Sciatic nerve (tissue), 2 donors: ENCODE data around the gene PRKD3. TPM values are rescaled to one million over a fixed set of nuclear protein-coding genes. Genes with fewer than 3 reads are reported as not detected.

Experiments used
- ATAC-seq: fragments of 200-7000 bp; cut with Tn5 transposase; one replicate; pipeline ENCODE4 v1.9.1; 2020; ENCODE audit warnings: mild to moderate bottlenecking, moderate library complexity
- DNase-seq: peaks from one replicate; pipeline ENCODE4 v3.0.0-alpha.2; 2020; ENCODE audit warnings: low spot score
- intact Hi-C: fragments of 100-400 bp; cut with DNase I; formaldehyde crosslinking; loops from one replicate; pipeline ENCODE4 v1.14.2; 2022
- total RNA-seq: library from RNA; stranded (reverse); fragmentation: NEBNext Ultra II Directional; extraction: Animal tissue kit (Norgen Biotek cat#: 25700); gene quantifications from one replicate; pipeline ENCODE4 v1.2.1, GENCODE V29; 2021
- donor health status: DM: no; HTN: no; CAD: no.
- donor health status: DM: no; HTN: no; CAD: no.

The PRKD3 gene
- total RNA-seq, 1 donor from 2014 or later = 57.2 TPM

DNA sequence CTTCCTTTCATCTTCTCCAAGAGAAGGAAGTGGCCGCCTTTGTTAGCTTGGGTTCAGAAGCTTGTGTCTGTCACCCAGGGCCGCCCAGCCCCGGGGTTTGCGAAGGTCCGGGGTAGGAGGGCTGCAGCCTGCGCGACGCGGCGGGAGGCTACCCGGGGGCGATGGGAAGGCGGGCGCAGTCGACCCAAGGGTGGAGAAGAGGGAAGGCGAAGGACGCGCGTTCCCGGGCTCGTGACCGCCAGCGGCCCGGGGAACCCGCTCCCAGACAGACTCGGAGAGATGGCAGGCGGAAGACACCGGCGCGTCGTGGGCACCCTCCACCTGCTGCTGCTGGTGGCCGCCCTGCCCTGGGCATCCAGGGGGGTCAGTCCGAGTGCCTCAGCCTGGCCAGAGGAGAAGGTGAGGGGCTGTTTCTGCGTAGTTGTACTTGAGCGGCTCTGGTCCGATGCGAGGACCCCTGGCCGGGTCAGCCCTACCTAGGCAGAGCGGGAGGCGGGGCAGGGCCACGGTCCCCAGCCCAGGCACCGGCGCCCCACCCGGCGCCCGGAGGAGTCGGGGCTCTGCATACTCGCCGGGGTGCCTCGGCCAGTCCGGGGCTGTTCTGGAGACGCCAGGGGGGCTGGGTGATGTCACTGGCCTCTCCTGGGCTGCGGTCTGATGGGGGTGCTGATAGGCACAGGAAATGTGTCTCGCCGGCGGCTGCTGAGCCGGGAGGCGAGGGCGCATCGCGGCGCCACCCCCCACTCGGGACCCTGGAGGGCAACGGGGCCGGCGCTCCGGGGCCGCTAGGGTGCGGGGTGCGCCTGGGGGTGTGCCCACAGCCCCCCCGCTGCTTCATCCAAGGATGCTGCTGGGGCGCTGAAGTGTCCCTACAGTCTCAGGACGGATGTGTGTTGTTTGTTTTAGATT lies 20.1 kb upstream of the PRKD3 start, which contains the start of gene QPCT:
Gene QPCT, plus strand, starts transcription at position 178 of the 909 bp plus-strand sequence. Its CDS starts 102 bp downstream, at position 280.
- peak; percentile 76 for DNase-seq
- intact Hi-C loops = no loop called here
- peak; percentile 87 for ATAC-seq

DNA sequence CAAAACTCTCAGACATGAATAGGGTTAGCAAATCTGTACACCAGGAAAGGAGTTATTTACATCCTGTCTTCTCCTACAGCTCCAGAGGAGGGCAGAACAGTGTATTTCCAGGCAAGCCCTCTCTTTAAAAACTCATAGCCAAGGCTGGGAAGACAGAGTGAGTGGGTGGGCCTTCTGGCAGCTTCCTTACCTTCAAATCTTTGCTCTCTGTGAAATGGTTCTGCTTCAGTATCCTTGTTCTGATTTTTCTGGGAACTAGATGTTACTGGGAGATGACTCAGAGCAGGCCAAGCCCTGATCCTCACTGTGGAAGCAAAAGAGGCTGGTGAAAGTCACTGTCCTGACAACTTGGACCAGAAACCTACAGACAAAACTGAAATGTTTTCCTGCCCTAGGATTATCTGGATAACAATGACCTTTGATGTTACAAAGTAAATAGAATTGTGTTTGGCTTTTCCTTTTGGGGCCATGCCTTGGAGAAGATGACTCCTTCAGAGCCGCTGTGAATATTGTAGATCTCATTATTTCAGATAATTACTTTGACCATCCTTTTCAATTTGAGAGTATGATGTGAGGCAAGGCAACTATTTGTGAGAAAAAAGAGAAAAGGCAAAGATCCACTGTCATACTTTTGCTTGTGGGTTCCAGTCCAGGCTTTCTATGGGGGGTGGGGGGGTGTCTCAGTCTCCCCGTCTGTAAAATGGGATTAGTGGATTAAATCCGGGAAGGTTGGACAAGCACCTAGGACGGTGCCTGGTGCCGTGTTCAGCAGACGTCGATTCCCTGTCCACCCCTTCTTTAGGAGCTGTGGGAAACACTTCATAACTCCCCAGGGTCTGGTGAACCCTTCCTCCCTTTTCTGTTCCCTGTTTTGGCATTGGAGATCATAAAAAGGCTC lies 19.2 kb upstream of the PRKD3 start:
- ATAC-seq = peak; percentile 51
- no peak for DNase-seq
- intact Hi-C loops = no loop called here

DNA sequence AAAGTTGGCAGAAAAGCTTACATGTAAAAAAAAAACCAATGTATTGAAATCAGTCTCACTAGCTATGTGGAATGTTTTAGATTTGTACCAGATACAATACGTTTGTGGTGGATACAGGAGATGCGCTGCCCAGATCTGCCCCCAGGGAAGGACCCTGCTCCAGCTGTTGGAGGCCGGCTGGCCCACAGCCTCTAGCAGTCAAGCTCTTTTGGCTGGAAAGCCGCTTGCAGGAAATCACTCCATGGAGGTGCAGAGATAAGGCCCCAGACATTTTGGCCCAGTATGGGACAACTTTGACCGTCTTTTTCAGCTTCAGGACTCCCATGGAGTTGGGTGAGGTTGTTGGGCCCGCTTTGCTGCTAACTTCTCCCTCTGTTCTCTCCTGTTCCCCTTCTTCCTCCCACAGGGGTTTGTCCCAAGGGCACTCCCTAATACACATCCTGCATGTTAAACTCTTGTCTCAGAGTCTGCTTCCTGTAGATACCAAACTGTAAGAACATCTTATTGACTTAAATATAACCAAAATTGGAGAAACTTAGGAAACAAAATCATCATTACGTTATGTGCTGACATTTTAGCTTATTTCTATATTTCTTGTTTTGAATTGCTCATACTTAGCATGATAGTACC lies 18.1 kb upstream of the PRKD3 start:
- no peak for ATAC-seq
- DNase-seq = no peak

DNA sequence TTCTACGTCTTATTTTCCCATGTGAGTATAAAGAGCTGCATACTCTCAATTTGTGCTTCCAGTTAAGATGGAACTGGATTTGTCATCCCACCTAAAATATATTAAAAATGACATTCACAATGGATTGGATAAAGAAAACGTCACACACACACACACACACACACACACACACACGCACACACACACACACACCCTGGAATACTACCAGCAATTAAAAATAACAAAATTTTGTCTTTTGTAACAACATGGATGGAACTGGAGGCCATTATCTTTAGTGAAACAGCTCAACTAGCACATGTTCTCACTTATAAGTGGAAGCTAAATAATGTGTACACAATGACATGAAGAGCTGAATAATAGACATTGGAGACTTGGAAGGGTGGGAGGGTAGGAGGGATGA lies 16.0 kb upstream of the PRKD3 start:
- intact Hi-C loops = no loop called here
- ATAC-seq (no peak), DNase-seq (no peak)

More for the DNA sequence above, 18.1 kb upstream of the PRKD3 start:
- intact Hi-C loops = no loop called here

DNA sequence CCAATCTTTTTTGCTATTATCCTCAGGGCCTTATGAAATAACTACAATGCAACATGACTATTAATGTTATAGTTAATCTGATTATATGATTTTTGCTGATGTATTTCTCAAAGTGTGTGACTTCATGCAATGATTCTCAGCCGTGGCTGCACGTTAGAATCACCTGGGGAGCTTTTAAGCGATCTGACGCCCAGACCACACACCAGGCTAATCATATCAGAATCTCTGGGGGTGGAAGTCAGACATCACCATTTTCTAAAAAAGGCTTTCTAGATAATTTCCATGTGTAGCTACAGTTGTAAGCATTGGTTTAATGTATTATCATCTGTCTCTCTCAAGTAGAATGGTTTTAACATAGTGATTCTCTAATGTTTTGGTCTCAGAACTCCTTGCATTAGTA lies 14.3 kb upstream of the PRKD3 start:
- DNase-seq (no peak), ATAC-seq (peak; percentile 14)
- intact Hi-C loops = no loop called here

DNA sequence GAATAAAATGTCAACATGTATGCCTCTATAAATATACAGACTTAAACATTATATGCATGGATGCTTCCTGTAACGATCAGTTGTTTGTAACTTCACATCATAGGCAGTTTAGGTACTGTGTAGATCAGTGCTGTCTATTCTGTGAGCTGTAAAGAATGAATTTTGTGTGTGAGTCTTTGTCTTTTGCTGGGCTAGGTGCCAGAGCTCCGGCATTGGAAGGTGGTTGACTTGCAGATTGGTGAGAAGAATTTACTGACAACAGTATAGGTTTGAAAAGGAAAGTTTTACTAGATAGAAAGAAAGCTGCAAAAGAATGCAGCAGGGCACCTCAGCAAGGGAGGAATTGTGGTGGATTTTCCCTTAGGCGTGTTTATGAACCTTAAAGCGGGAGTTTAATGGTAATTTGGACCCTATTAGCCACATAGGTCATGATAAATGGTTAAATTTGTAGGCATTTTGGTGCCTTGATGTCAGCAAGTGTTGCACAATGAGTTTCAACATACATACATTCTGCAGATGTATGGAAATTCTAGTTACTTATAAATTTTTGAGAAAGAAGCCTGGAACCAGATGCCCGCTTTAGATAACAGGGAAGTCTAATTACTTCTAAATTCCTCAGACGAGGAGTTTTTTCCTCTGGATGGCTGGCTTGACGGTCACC lies 13.1 kb upstream of the PRKD3 start:
- DNase-seq = no peak
- ATAC-seq = no peak
- intact Hi-C loops = no loop called here

DNA sequence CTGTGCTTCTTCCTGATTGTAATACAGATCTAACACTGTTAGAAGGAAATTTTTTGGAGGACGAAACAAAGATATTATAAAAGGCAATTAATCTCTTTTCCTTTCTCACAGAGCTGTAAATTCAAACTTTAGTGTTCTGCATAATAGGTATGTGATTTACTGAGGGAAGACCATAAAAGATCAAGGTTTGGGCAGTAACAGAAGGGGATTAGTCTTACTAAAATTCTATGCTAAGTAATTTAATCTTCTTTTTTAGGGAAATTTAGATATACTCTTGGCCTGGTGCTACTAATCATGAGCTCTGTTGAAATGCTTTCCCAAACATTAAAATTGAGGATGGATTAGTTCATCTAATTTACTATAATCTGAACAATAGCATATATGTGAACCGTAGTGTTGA lies 11.0 kb upstream of the PRKD3 start:
- ATAC-seq = no peak
- intact Hi-C loops = no loop called here

DNA sequence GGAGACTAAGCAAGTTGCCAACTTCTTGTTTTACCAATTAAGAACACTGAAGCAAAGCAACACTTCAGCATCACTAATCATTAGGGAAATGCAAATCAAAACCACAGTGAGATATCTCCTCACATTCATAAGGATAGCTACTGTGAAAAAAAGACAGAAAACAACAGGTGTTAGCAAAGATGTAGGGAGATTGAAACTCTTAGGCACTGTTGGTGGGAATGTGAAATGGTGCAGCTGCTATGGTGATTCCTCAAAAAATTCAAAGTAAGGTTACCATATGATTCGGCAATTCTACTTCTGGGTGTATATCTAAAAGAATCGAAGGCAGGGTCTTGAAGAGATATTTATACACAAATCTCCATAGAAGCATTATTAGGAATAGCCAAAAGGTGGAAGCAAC lies 8.6 kb upstream of the PRKD3 start:
- intact Hi-C loops = no loop called here
- DNase-seq (no peak), ATAC-seq (no peak)

More for the DNA sequence above, 11.0 kb upstream of the PRKD3 start:
- DNase-seq = no peak

- intact Hi-C loops = no loop called here
- no peak for ATAC-seq
- no peak for DNase-seq
These were observed 7.9 kb upstream of the PRKD3 start for GRCh38 chr2:37332560-37332959.

DNA sequence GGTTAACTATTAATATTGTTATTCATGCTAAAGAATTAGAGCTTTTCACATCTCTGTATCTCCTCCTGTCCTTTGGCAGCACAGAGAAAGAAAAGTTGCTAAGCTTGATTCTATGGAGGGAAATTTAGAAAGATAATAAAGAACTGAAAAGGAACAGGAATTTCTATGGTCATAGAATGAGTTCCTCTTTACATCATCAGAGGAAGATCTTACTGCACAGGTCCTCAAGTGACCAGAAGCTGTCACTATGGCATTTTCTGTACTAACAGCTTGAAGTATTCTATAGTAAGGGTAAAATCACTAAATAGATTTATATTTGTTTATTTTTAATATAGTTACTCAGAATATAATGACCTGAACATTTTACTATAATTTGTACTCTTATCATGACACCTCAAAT lies 6.0 kb upstream of the PRKD3 start:
- intact Hi-C loops = no loop called here
- ATAC-seq = no peak
- no peak for DNase-seq

- no peak for ATAC-seq
- intact Hi-C loops = no loop called here
- no peak for DNase-seq
These were observed 2.4 kb upstream of the PRKD3 start for GRCh38 chr2:37326866-37327634.

DNA sequence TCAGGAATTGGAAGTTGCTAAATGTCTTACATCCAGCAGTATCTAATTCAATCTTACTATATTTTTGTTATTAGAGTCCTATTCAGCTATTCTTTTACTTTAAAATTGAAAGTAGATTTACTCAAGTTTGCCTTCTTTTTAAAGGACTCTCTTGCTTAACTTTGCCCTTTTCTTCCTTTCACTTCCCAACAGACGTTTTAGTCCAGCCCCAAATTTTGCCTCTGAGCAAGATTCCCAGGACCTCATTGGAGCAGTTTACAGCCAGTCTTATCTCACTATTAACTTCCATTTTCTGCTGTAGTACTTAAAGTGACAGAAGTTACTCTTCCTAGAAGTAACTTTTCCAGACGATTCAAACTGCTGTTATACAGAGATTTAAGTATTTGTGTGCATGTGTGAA lies 1.7 kb upstream of the PRKD3 start:
- DNase-seq = no peak
- peak; percentile 77 for ATAC-seq
- intact Hi-C loops = no loop called here

DNA sequence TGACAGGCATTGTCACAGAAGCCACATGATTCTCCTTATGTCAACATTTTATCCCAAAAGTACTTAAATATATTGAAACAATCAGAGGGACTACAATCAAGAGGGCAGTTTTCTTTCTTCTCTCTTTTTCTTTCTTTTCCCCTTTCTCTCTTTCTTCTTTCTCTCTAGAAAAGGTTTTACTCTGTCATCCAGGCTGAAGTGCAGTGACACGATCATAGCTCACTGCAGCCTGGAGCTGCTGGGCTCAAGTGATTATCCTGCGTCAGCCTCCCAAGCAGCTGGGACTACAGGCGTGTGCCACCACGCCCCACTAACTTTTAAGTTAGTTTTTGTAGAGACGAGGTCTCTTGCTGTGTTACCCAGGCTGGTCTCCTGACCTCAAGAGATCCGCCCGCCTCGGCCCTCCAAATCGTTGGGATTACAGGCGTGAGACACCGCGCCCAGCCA lies 1.0 kb upstream of the PRKD3 start:
- intact Hi-C loops = no loop called here
- ATAC-seq = no peak
- no peak for DNase-seq

DNA sequence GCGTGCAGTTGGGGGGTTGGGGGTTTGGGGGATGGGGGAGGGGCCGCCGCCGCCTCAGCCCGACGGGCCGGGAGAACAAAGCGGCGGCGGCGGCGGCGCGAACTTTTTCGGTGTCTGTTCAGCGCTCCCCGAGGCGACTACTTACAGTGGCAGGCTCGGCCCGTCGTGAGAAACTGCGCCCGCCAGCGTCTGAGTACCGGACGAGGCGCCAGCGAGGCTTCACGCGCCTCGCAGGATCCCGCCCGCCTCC lies 172 bp downstream of the PRKD3 start:
- DNase-seq = peak; percentile 91
- intact Hi-C loops = no loop called here

GRCh38 chr2:37323781-37324535 lies 675 bp downstream of the PRKD3 start:
- ATAC-seq (peak; percentile 23), DNase-seq (peak; percentile 63)
- intact Hi-C loops = no loop called here

More for the DNA sequence above, 172 bp downstream of the PRKD3 start:
- no peak for ATAC-seq

- intact Hi-C loops = no loop called here
These were observed 1.4 kb downstream of the PRKD3 start for GRCh38 chr2:37323176-37323780.

GRCh38 chr2:37322368-37322767 lies 2.3 kb downstream of the PRKD3 start:
- intact Hi-C loops = no loop called here

More at GRCh38 chr2:37323176-37323780, 1.4 kb downstream of the PRKD3 start:
- no peak for DNase-seq
- ATAC-seq = no peak

More at GRCh38 chr2:37322368-37322767, 2.3 kb downstream of the PRKD3 start:
- ATAC-seq (no peak), DNase-seq (no peak)
